Hepatocyte (in vitro differentiated cells): ENCODE data around the gene TBC1D4.

ENCODE experiments used
- CTCF ChIP-seq: fragments of 200-600 bp; sonication (generic); IDR thresholded peaks from 2 replicates; pipeline ENCODE4 v1.5.1; 2016; ENCODE audit warnings: antibody characterized with exemption, mild to moderate bottlenecking; ENCODE audit not compliant: poor library complexity
- EZH2 ChIP-seq: fragments of 200-600 bp; sonication (generic); IDR thresholded peaks from 2 replicates; pipeline ENCODE4 v1.6.1; 2016; ENCODE audit warnings: antibody characterized with exemption, mild to moderate bottlenecking, borderline replicate concordance
- EZH2phosphoT487 ChIP-seq: fragments of 200-600 bp; sonication (generic); IDR thresholded peaks from one replicate; pipeline ENCODE4 v1.6.1; 2018; ENCODE audit warnings: antibody characterized with exemption, mild to moderate bottlenecking, low read depth, moderate library complexity; ENCODE audit not compliant: unreplicated experiment, severe bottlenecking

DNA sequence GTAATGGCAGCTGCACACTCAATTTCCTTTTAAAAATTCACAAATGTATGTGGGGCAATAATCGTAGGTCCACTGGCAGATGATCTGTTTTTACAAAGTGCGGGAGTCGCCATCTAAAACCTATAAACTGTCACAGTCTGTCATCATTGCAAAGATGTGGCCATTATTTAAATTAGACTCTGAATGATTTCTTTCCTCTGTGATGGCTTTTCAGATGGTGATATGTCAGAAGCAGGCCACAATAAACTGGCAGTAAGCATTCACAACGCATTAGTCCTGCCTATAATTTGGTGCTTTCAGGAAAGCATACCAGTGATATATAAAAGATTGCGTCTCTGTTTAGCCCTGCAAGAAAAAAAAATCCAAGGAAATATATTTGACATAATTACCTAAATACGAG is 226.8 kb downstream of the TBC1D4 start:
- TF ChIP-seq EZH2phosphoT487: no peak
- no peak for TF ChIP-seq CTCF
- no peak for TF ChIP-seq EZH2
